Transverse colon (tissue), 4 donors: ENCODE measurements around the gene BBX. TPM values are rescaled to one million over a fixed set of nuclear protein-coding genes. Genes with fewer than 3 reads are reported as not detected.

Source experiments
- DNase-seq: peaks from one replicate; pipeline ENCODE4 v3.0.0-alpha.2; 2019
- H3K27ac ChIP-seq, 4 donors: fragments of 200-600 bp; sonication (generic); 2 replicates each; pipeline ENCODE4 v1.5.1; 2016 to 2018; ENCODE audit warnings: inconsistent platforms in 4 of 4
- H3K27me3 ChIP-seq: fragments of 200-600 bp; sonication (generic); 2 replicates; pipeline ENCODE4 v1.5.1; 2017; ENCODE audit warnings: inconsistent platforms
- H3K36me3 ChIP-seq, 4 donors: fragments of 200-600 bp; sonication (generic); 2 replicates each; pipeline ENCODE4 v1.5.1; 2017 to 2019; ENCODE audit warnings: inconsistent platforms in 4 of 4
- H3K4me1 ChIP-seq, 4 donors: fragments of 200-600 bp; sonication (generic); 2 replicates each; pipeline ENCODE4 v1.5.1; 2017 to 2020; ENCODE audit warnings: inconsistent platforms in 4 of 4
- H3K4me3 ChIP-seq, 4 donors: fragments of 200-600 bp; sonication (generic); 1 replicate in 1 of 4; 2 replicates in 3 of 4; pipeline versions ENCODE4 v1.5.1 to v1.6.1; 2017 to 2019; ENCODE audit warnings: inconsistent platforms in 4 of 4
- H3K9me3 ChIP-seq, 2 donors: fragments of 200-600 bp; sonication (generic); 2 replicates each; pipeline ENCODE4 v1.5.1; 2017 to 2019; ENCODE audit warnings: inconsistent platforms in 2 of 2
- EP300 ChIP-seq: sonication (generic); formaldehyde crosslinking; IDR thresholded peaks from one replicate; pipeline ENCODE4 v1.6.1; 2017; ENCODE audit warnings: antibody characterized with exemption, low read depth
- POLR2A ChIP-seq: fragments of 450-650 bp; IDR thresholded peaks from one replicate; pipeline ENCODE4 v1.6.1; 2016; ENCODE audit warnings: antibody characterized with exemption, mild to moderate bottlenecking, moderate library complexity
- POLR2AphosphoS5 ChIP-seq, 3 donors: sonication (generic); formaldehyde crosslinking; IDR thresholded peaks; one replicate each; pipeline ENCODE4 v1.6.1; 2016; ENCODE audit warnings: antibody characterized with exemption in 3 of 3
- WGBS, 2 donors: methylation state at CpG; one replicate each; pipeline ENCODE4 v1.1.5; 2018; ENCODE audit warnings: low coverage in 1 of 2; 5-methylcytosine and 5-hydroxymethylcytosine counted together
- in situ Hi-C, 4 donors: fragments of 200-750 bp; cut with MboI; loops; one replicate each; pipeline versions ENCODE4 v1.15.0 to v1.15.1; 2017; ENCODE audit warnings: low sequenced_read_pairs in 3 of 4, low pct_ligation_motif_present in 1 of 4, low pct_unique_long_range_greater_than_20kb in 1 of 4
- intact Hi-C: fragments of 100-400 bp; cut with DNase I; formaldehyde crosslinking; loops from one replicate; pipeline ENCODE4 v1.15.1; 2023; ENCODE audit warnings: low total_unique reads
- total RNA-seq, 4 donors: library from RNA; depleted of rRNA; stranded (reverse); fragments of >200 nt; gene quantifications; one replicate each; pipeline ENCODE4 v1.1.0, GENCODE V29; 2016
- TF ChIP-seq, protein P1 (sequence below), 5 experiments: fragments of 200-600 bp in 3 of 5; fragments of 450-650 bp in 2 of 5; sonication (generic) in 3 of 5; IDR thresholded peaks; 1 replicate in 2 of 5; 2 replicates in 3 of 5; pipeline ENCODE4 v1.5.1; 2016 to 2017; ENCODE audit warnings: antibody characterized with exemption in 5 of 5, inconsistent platforms in 3 of 5, mild to moderate bottlenecking in 2 of 5, moderate library complexity in 1 of 5

BBX gene
- total RNA-seq, 4 donors from 2014 or later, result 22.5 to 39.6 (median 33.1) TPM

- intact Hi-C loops, result no loop called here
Observed at GRCh38 chr3:107745354-107745753, 222.6 kb downstream of the BBX start.

GRCh38 chr3:107752202-107752990 lies 229.6 kb downstream of the BBX start:
- 65 to 85% methylated on average over 3 of the region's 3 CpGs for WGBS, 2 donors

More at GRCh38 chr3:107745354-107745753, 222.6 kb downstream of the BBX start:
- H3K27ac ChIP-seq, result no peak overlapping the region
- no peaks in the 10 kb centered on the region for H3K9me3 ChIP-seq
- H3K36me3 ChIP-seq, result peaks cover 0 to 5% (median 0%) of the 10 kb centered on the region in 4 donors
- in situ Hi-C loops, result loop anchor here in 1 of 4 donors (10.0 to 25.0 kb wide), 2 partner anchors 71 to 508 kb away; no protein-coding TSS in a partner anchor
- H3K4me1 ChIP-seq, result no peaks in the 10 kb centered on the region
- H3K4me3 ChIP-seq, result no peak overlapping the region
- TF ChIP-seq POLR2A (no peak), EP300 (no peak), POLR2AphosphoS5 (IDR thresholded peaks at IDR 0.05) (no peak)
- TF ChIP-seq, protein P1, sequence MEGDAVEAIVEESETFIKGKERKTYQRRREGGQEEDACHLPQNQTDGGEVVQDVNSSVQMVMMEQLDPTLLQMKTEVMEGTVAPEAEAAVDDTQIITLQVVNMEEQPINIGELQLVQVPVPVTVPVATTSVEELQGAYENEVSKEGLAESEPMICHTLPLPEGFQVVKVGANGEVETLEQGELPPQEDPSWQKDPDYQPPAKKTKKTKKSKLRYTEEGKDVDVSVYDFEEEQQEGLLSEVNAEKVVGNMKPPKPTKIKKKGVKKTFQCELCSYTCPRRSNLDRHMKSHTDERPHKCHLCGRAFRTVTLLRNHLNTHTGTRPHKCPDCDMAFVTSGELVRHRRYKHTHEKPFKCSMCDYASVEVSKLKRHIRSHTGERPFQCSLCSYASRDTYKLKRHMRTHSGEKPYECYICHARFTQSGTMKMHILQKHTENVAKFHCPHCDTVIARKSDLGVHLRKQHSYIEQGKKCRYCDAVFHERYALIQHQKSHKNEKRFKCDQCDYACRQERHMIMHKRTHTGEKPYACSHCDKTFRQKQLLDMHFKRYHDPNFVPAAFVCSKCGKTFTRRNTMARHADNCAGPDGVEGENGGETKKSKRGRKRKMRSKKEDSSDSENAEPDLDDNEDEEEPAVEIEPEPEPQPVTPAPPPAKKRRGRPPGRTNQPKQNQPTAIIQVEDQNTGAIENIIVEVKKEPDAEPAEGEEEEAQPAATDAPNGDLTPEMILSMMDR (IDR thresholded peaks at IDR 0.05), result no peak
- H3K27me3 ChIP-seq, result no peaks in the 10 kb centered on the region
- WGBS, 2 donors, result 94 to 100% methylated on average over 3 to 4 of the region's 4 CpGs
- DNase-seq, result no peak

DNA sequence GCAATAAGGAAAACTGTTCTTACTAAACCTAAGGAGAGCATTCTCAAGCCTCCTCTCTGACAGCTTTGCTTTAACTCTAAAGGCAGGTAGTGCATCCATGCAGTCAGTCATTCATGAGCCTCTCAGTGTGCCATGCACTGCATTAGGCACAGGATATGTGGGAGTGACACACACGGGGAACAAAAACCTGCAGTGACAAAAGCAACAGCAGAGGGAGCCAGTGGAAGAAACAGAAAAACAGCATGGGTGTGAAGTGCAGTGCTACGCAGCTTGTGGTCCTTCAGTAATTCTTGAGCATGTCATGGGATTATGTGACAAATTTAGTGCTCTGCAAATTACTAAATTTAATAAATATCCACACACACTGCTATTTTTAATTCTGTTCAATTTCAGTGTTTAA lies 230.7 kb downstream of the BBX start:
- Histone ChIP-seq H3K4me1 (no peaks in the 10 kb centered on the region), H3K27ac (no peak overlapping the region), H3K27me3 (no peaks in the 10 kb centered on the region), H3K4me3 (no peak overlapping the region), H3K9me3 (no peaks in the 10 kb centered on the region), H3K36me3 (no peaks in the 10 kb centered on the region)
- peak; percentile 29 for DNase-seq
- intact Hi-C loops, result no loop called here
- TF ChIP-seq POLR2AphosphoS5 (IDR thresholded peaks at IDR 0.05), result no peak
- TF ChIP-seq, protein P1 (IDR thresholded peaks at IDR 0.05), result peak; percentile 25 to 49 (median 36)
- in situ Hi-C loops, result no loop called here
- 31 to 39% methylated on average over 2 of the region's 2 CpGs for WGBS, 2 donors

More at GRCh38 chr3:107752202-107752990, 229.6 kb downstream of the BBX start:
- Histone ChIP-seq H3K36me3 (no peaks in the 10 kb centered on the region), H3K9me3 (no peaks in the 10 kb centered on the region), H3K27me3 (no peaks in the 10 kb centered on the region), H3K4me1 (no peaks in the 10 kb centered on the region), H3K4me3 (no peak overlapping the region), H3K27ac (no peak overlapping the region)
- in situ Hi-C loops, result no loop called here
- intact Hi-C loops, result no loop called here
- DNase-seq, result no peak
- TF ChIP-seq POLR2AphosphoS5 (IDR thresholded peaks at IDR 0.05) (no peak), POLR2A (no peak)
- TF ChIP-seq, protein P1 (IDR thresholded peaks at IDR 0.05), result peak; percentile 7 to 38 (median 29)

DNA sequence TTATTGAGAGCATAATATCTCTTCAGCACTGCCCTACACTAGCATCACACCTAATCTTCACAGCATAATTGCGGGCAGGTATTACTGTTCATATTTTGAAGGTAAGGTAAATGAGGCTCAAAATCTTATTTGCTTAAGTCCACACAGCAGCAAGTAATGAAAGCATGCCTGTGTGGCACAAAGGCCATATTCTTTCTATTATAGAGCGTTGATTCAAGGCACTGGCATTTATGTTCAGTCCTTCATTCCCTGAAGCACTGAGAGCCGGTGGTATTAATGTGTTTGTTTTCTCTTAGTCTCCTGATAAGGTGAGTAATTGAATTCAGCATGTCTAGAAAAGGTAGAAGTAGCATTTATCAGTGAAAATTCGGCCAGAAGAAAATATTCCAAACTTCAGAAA lies 231.2 kb downstream of the BBX start:
- TF ChIP-seq POLR2A, result no peak
- TF ChIP-seq, protein P1 (IDR thresholded peaks at IDR 0.05), result no peak
- H3K4me1 ChIP-seq, result no peaks in the 10 kb centered on the region
- H3K4me3 ChIP-seq, result no peak overlapping the region
- intact Hi-C loops (no loop called here), in situ Hi-C loops (no loop called here)
- 67 to 77% methylated on average over 4 of the region's 4 CpGs for WGBS, 2 donors
- DNase-seq, result no peak
- no peaks in the 10 kb centered on the region for H3K36me3 ChIP-seq
- H3K9me3 ChIP-seq, result no peaks in the 10 kb centered on the region
- H3K27ac ChIP-seq, result no peak overlapping the region
- H3K27me3 ChIP-seq, result no peaks in the 10 kb centered on the region
